ENCODE results near the gene NSD1. TPM values are rescaled to one million over a fixed set of nuclear protein-coding genes. Genes with fewer than 3 reads are reported as not detected.

The NSD1 gene
- total and polyA plus RNA-seq, 2 of the 8 experiments (the other 6 are each of a cell fraction or from before 2014, with no cell fraction given), result 22.8 to 168 TPM

GRCh38 chr5:177329883-177330282 is 196.3 kb downstream of the NSD1 start:
- Histone ChIP-seq H2BK15ac (ENCODE audit: low read length) (no peak overlapping the region), H3K9me3 (ENCODE audit: insufficient read depth in 2 of 2, low read depth in 1 of 2, low read length in 1 of 2) (no peaks in the 10 kb centered on the region), H3K9ac (replicated peaks in 1 of 4; ENCODE audit: extremely low read depth in 1 of 4, low read depth in 3 of 4, low read length in 3 of 4) (no peak overlapping the region), H3K18ac (ENCODE audit: extremely low read depth, low read length) (no peak overlapping the region), H2BK12ac (ENCODE audit: low read depth, low read length) (no peak overlapping the region), H4K20me1 (replicated peaks in 1 of 2; ENCODE audit: control insufficient read depth in 1 of 2, insufficient read depth in 2 of 2, low read length in 2 of 2) (peaks cover 0 to 6% of the 10 kb centered on the region in 2 experiments), H3K36me3 (ENCODE audit: control insufficient read depth in 2 of 4, insufficient read depth in 4 of 4, low read length in 3 of 4) (peaks cover 9 to 25% (median 18%) of the 10 kb centered on the region in 4 experiments), H2BK5ac (ENCODE audit: low read depth, low read length) (no peak overlapping the region), H3K4me3 (ENCODE audit: extremely low read depth in 1 of 4, insufficient read depth in 2 of 4, low read depth in 3 of 4, low read length in 4 of 4) (no peak overlapping the region), H3K79me1 (ENCODE audit: low read depth, low read length) (no peaks in the 10 kb centered on the region), H4K91ac (replicated peaks; ENCODE audit: insufficient read length, low read length) (no peak overlapping the region), H3K27me3 (replicated peaks in 1 of 4; ENCODE audit: control insufficient read depth in 3 of 4, extremely low read depth in 1 of 4, insufficient read depth in 3 of 4, low read length in 3 of 4) (no peaks in the 10 kb centered on the region), H4K5ac (ENCODE audit: insufficient read length, low read depth, low read length) (no peak overlapping the region), H4K8ac (ENCODE audit: extremely low read depth, insufficient read depth, low read length) (no peak overlapping the region), H3K4ac (replicated peaks; ENCODE audit: insufficient read length, low read depth, low read length) (no peak overlapping the region), H3K27ac (ENCODE audit: low read depth, low read length) (no peak overlapping the region), H3K14ac (ENCODE audit: insufficient read length) (no peak overlapping the region), H3K23ac (ENCODE audit: insufficient read length) (no peak overlapping the region), H3K4me2 (ENCODE audit: insufficient read depth in 1 of 2, low read depth in 2 of 2, low read length in 2 of 2) (no peak overlapping the region), H3K23me2 (ENCODE audit: low read depth, low read length) (no peaks in the 10 kb centered on the region), H3K56ac (replicated peaks; ENCODE audit: insufficient read length, low read depth, low read length) (no peak overlapping the region), H2AK5ac (ENCODE audit: low read depth, low read length) (no peak overlapping the region), H3K79me2 (ENCODE audit: control insufficient read depth in 1 of 2, insufficient read depth in 2 of 2, low read length in 2 of 2) (no peaks in the 10 kb centered on the region), H2BK120ac (replicated peaks; ENCODE audit: low read depth, low read length) (no peak overlapping the region), H2BK20ac (ENCODE audit: low read length) (no peak overlapping the region), H2AFZ (ENCODE audit: low read length) (no peak overlapping the region), H3K4me1 (replicated peaks in 1 of 4; ENCODE audit: control insufficient read depth in 3 of 4, insufficient read depth in 4 of 4, low read length in 3 of 4) (peaks cover 0 to 7% (median 2%) of the 10 kb centered on the region in 4 experiments; a peak in 5 of 7 replicates)
- DNase-seq (ENCODE audit: low read depth in 1 of 2, low spot score in 2 of 2) (no peak), FAIRE-seq (no peak)
- TF ChIP-seq FOSL1 (IDR thresholded peaks at IDR 0.05; ENCODE audit: insufficient read depth, low read depth, low read length) (no peak), POLR2A (IDR thresholded peaks at IDR 0.05; ENCODE audit: control extremely low read depth in 1 of 2, low read depth in 2 of 2, low read length in 2 of 2) (no peak), NANOG (IDR thresholded peaks at IDR 0.05; ENCODE audit: insufficient read depth, low read depth, low read length, poor library complexity, severe bottlenecking) (no peak), TBP (IDR thresholded peaks at IDR 0.05; ENCODE audit: low read depth, low read length) (no peak), SIN3A (conservative IDR thresholded peaks at IDR 0.05 in 1 of 2, IDR thresholded peaks at IDR 0.05 in 1 of 2; ENCODE audit: low read depth in 1 of 2, low read length in 2 of 2) (no peak)
- POLR2A ChIA-PET (ENCODE audit: partially characterized antibody), result interaction anchor here (1.2 to 2.5 kb wide), 2 partner anchors 17 to 22 kb away, joined by 3 to 7 read pairs; partner anchors contain the start of gene LMAN2
- CTCF ChIA-PET (ENCODE audit: partially characterized antibody), result interaction anchor here (0.8 to 10.3 kb wide), 3 partner anchors 13 to 60 kb away, joined by 3 to 100 read pairs (median 7); no protein-coding TSS in a partner anchor
- 96% methylated on average over 6 of the region's 6 CpGs; no CpG with 5 or more reads in 1 of the 2 experiments for WGBS, 2 experiments (ENCODE audit: extremely low coverage in 1 of 2, insufficient coverage in 1 of 2, insufficient read length in 1 of 2, insufficient replicate concordance in 2 of 2, low coverage in 1 of 2, low lambda C conversion rate in 2 of 2, missing lambda C conversion rate in 1 of 2)
